Gastrocnemius medialis (tissue), 4 donors: Measurements from ENCODE around the gene TMEM186.

Experiments used
- POLR2A ChIP-seq, 2 donors: fragments of 450-650 bp; IDR thresholded peaks; one replicate each; pipeline ENCODE4 v1.6.1; 2017; ENCODE audit warnings: antibody characterized with exemption in 2 of 2, mild to moderate bottlenecking in 2 of 2, moderate library complexity in 2 of 2
- TF ChIP-seq, protein P1 (sequence below), 5 experiments: fragments of 450-650 bp in 3 of 5; fragments of 200-600 bp in 2 of 5; sonication (generic) in 2 of 5; IDR thresholded peaks in 4 of 5; conservative IDR thresholded peaks in 1 of 5; 1 replicate in 4 of 5; 2 replicates in 1 of 5; pipeline ENCODE4 v1.5.1; 2016 to 2019; ENCODE audit warnings: antibody characterized with exemption in 5 of 5, mild to moderate bottlenecking in 3 of 5, moderate library complexity in 3 of 5

DNA sequence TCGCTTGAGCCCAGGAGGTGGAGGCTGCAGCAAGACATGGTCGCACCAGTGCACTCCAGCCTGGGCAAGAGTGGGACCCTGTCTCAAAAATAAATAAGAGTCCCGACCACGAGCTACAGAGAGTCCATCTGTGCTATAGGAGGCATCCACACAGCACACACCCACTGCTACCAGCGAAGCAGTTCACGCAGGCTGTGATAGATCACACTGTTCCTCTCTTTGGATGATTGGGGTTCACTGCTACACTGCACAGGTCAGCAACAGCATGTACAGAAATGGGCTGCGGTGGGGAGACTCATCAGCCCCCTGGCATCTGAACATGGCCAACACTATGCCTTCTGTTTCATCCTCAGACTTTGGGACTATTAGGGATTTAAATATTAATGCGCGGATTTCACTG is 34.0 kb upstream of the TMEM186 start:
- TF ChIP-seq, protein P1, sequence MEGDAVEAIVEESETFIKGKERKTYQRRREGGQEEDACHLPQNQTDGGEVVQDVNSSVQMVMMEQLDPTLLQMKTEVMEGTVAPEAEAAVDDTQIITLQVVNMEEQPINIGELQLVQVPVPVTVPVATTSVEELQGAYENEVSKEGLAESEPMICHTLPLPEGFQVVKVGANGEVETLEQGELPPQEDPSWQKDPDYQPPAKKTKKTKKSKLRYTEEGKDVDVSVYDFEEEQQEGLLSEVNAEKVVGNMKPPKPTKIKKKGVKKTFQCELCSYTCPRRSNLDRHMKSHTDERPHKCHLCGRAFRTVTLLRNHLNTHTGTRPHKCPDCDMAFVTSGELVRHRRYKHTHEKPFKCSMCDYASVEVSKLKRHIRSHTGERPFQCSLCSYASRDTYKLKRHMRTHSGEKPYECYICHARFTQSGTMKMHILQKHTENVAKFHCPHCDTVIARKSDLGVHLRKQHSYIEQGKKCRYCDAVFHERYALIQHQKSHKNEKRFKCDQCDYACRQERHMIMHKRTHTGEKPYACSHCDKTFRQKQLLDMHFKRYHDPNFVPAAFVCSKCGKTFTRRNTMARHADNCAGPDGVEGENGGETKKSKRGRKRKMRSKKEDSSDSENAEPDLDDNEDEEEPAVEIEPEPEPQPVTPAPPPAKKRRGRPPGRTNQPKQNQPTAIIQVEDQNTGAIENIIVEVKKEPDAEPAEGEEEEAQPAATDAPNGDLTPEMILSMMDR (IDR thresholded peaks at IDR 0.05 in 4 of 5, conservative IDR thresholded peaks at IDR 0.05 in 1 of 5): no peak
- no peak for TF ChIP-seq POLR2A (IDR thresholded peaks at IDR 0.05)
